Activated naive CD8-positive, alpha-beta T cell treated with anti-CD3 and anti-CD28 coated beads for 36 hours (primary cell): ENCODE data around the gene HBD. TPM values are rescaled to one million over a fixed set of nuclear protein-coding genes. Genes with fewer than 3 reads are reported as not detected.

ENCODE experiments used
- DNase-seq: peaks from one replicate; pipeline ENCODE4 v3.0.0; 2021
- H3K27ac Mint-ChIP-seq: one replicate; pipeline ENCODE4 v1.8.0; 2022; ENCODE audit warnings: mild to moderate bottlenecking, moderate library complexity, mixed read lengths
- H3K27me3 Mint-ChIP-seq: one replicate; pipeline ENCODE4 v1.8.0; 2022; ENCODE audit warnings: mild to moderate bottlenecking, mixed read lengths
- H3K36me3 Mint-ChIP-seq: one replicate; pipeline ENCODE4 v1.8.0; 2021; ENCODE audit warnings: mild to moderate bottlenecking, mixed read lengths
- H3K4me1 Mint-ChIP-seq: one replicate; pipeline ENCODE4 v1.8.0; 2021; ENCODE audit warnings: mixed read lengths
- H3K4me3 Mint-ChIP-seq: one replicate; pipeline ENCODE4 v1.8.0; 2022; ENCODE audit warnings: mild to moderate bottlenecking, moderate library complexity, mixed read lengths
- H3K9me3 Mint-ChIP-seq: one replicate; pipeline ENCODE4 v1.8.0; 2022; ENCODE audit warnings: mixed read lengths
- total RNA-seq, 2 experiments: library from RNA; stranded (reverse); gene quantifications; one replicate each; pipeline ENCODE4 v1.2.3, GENCODE V29; 2021

HBD gene
- total RNA-seq, 2 experiments from 2014 or later, result not detected

GRCh38 chr11:5196731-5197130 lies 37.6 kb downstream of the HBD start:
- Mint-ChIP-seq H3K4me1 (no peaks in the 10 kb centered on the region), H3K4me3 (no peak overlapping the region), H3K27me3 (peaks cover 3% of the 10 kb centered on the region), H3K9me3 (peaks cover 4% of the 10 kb centered on the region), H3K27ac (no peak overlapping the region), H3K36me3 (no peaks in the 10 kb centered on the region)
- DNase-seq, result no peak

- Mint-ChIP-seq H3K9me3 (peaks cover 4% of the 10 kb centered on the region), H3K36me3 (no peaks in the 10 kb centered on the region), H3K4me3 (no peak overlapping the region), H3K4me1 (no peaks in the 10 kb centered on the region), H3K27ac (no peak overlapping the region), H3K27me3 (peaks cover 3% of the 10 kb centered on the region)
- DNase-seq, result no peak
These were observed 38.2 kb downstream of the HBD start for GRCh38 chr11:5196067-5196466.

- Mint-ChIP-seq H3K27ac (no peak overlapping the region), H3K27me3 (peaks cover 3% of the 10 kb centered on the region), H3K4me3 (no peak overlapping the region), H3K9me3 (peaks cover 8% of the 10 kb centered on the region), H3K36me3 (no peaks in the 10 kb centered on the region), H3K4me1 (no peaks in the 10 kb centered on the region)
- DNase-seq, result no peak
These were observed 41.5 kb downstream of the HBD start for GRCh38 chr11:5192738-5193137.

GRCh38 chr11:5188201-5188600 lies 46.1 kb downstream of the HBD start:
- no peaks in the 10 kb centered on the region for H3K36me3 Mint-ChIP-seq
- H3K9me3 Mint-ChIP-seq, result peaks cover 6% of the 10 kb centered on the region
- DNase-seq, result no peak
- H3K27ac Mint-ChIP-seq, result no peak overlapping the region
- no peaks in the 10 kb centered on the region for H3K27me3 Mint-ChIP-seq
- no peak overlapping the region for H3K4me3 Mint-ChIP-seq
- H3K4me1 Mint-ChIP-seq, result no peaks in the 10 kb centered on the region

Other genes with a start within 250 kb of the HBD start
- not detected for gene OR51L1, start 239.6 kb downstream of the HBD start, total RNA-seq
- gene OR52J3, start 188.0 kb downstream of the HBD start, total RNA-seq, result not detected
- not detected for gene OR52E2, start 174.9 kb downstream of the HBD start, total RNA-seq
- gene OR52E1, start 164.9 kb downstream of the HBD start, total RNA-seq, result not detected
- not detected for gene OR52A5, start 96.1 kb downstream of the HBD start, total RNA-seq
- not detected for gene OR52A1, start 79.7 kb downstream of the HBD start, total RNA-seq
- gene OR51V1, start 33.8 kb downstream of the HBD start, total RNA-seq, result not detected
- not detected for gene HBB, start 7.4 kb downstream of the HBD start, total RNA-seq
- not detected for gene HBG1, start 15.4 kb upstream of the HBD start, total RNA-seq
- not detected for gene HBG2, start 20.3 kb upstream of the HBD start, total RNA-seq
- not detected for gene HBE1, start 35.5 kb upstream of the HBD start, total RNA-seq
- not detected for gene OR51B4, start 67.5 kb upstream of the HBD start, total RNA-seq
- not detected for gene OR51B2, start 89.8 kb upstream of the HBD start, total RNA-seq
- not detected for gene OR51B5, start 109.0 kb upstream of the HBD start, total RNA-seq
- gene OR51B6, start 117.0 kb upstream of the HBD start, total RNA-seq, result not detected
- gene OR51M1, start 149.3 kb upstream of the HBD start, total RNA-seq, result not detected
- not detected for gene OR51Q1, start 187.6 kb upstream of the HBD start, total RNA-seq
- gene OR51I1, start 207.0 kb upstream of the HBD start, total RNA-seq, result not detected
- not detected for gene OR51I2, start 214.8 kb upstream of the HBD start, total RNA-seq